ENCODE data around the gene LCT.
A peak's percentile ranks its signal among the peaks of the same experiment; 100 is the strongest.

Gene LCT

GRCh38 chr2:135744760-135745314 lies 92.1 kb downstream of the LCT start:
- Histone ChIP-seq H3K4me3 (replicated peaks; ENCODE audit: low read depth, low read length) (no peak overlapping the region), H3K36me3 (ENCODE audit: control insufficient read depth, insufficient read depth, low read length) (peaks cover 2% of the 10 kb centered on the region; the same call in 1 of the 2 replicates), H3K27me3 (replicated peaks; ENCODE audit: control insufficient read depth, insufficient read depth, low read length) (no peaks in the 10 kb centered on the region)
- TF ChIP-seq CTCF (IDR thresholded peaks at IDR 0.05; ENCODE audit: insufficient read depth, low read length, poor library complexity, severe bottlenecking): peak; percentile 33
- DNase-seq (ENCODE audit: extremely low read depth, insufficient read length): no peak

DNA sequence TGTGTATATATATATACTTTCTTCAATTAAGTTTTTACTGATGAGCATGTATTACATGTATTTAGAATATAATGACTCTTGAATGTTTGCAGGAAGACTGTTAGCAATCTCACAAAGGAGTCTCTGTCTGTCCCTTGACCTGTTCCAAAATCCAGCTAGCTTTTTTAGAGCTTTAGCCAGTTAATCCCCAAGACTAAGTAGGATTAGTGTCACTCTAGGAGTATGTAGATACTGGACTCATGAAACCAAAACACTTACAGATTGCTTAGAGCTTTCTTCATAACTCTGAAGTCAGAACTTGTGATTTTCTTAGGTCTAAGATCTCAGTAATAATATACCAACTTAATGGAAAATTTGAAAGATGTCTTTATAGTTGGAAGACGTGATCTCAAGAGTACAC lies 93.1 kb downstream of the LCT start:
- no peak for TF ChIP-seq CTCF (IDR thresholded peaks at IDR 0.05; ENCODE audit: insufficient read depth, low read length, poor library complexity, severe bottlenecking)
- no peak for DNase-seq (ENCODE audit: extremely low read depth, insufficient read length)
- 0 out of 2 replicates have a peak, but pooled peaks cover 2% of the 10 kb centered on the region for H3K36me3 ChIP-seq (ENCODE audit: control insufficient read depth, insufficient read depth, low read length)
- no peaks in the 10 kb centered on the region for H3K27me3 ChIP-seq (replicated peaks; ENCODE audit: control insufficient read depth, insufficient read depth, low read length)
- H3K4me3 ChIP-seq (replicated peaks; ENCODE audit: low read depth, low read length): peak overlapping the region; percentile 91

DNA sequence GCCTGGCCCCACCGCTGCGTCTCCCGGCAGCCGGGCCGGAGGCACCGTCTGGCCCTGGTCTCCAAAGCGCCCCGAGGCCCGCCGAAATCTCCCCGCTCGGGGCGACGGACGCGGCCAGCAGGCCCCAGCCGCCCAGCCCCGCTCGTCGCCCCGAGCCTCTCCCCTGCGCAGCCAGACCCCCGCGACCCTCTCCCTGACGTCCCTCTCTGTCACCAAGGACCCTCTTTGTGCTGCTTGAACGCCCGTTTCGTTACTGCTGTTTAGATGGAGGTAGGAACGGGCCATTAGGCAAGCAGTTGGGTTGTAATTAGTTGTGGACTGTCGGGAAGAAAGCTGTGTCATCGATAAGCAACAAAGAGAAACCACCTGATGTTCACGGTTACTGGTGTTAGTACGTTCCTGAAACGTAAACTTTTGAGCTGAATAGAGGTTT lies 94.6 kb downstream of the LCT start:
- no peak for TF ChIP-seq CTCF (IDR thresholded peaks at IDR 0.05; ENCODE audit: insufficient read depth, low read length, poor library complexity, severe bottlenecking)
- DNase-seq (ENCODE audit: extremely low read depth, insufficient read length): peak; percentile 74
- Histone ChIP-seq H3K4me3 (replicated peaks; ENCODE audit: low read depth, low read length) (peak overlapping the region; percentile 91), H3K36me3 (ENCODE audit: control insufficient read depth, insufficient read depth, low read length) (no peaks in the 10 kb centered on the region), H3K27me3 (replicated peaks; ENCODE audit: control insufficient read depth, insufficient read depth, low read length) (no peaks in the 10 kb centered on the region)

- Histone ChIP-seq H3K4me3 (replicated peaks; ENCODE audit: low read depth, low read length) (peak within 1 kb of the TSS; percentile 91), H3K27me3 (replicated peaks; ENCODE audit: control insufficient read depth, insufficient read depth, low read length) (no peaks in the 10 kb centered on the region), H3K36me3 (ENCODE audit: control insufficient read depth, insufficient read depth, low read length) (no peaks in the 10 kb centered on the region)
- DNase-seq (ENCODE audit: extremely low read depth, insufficient read length): peak; percentile 100
- TF ChIP-seq CTCF (IDR thresholded peaks at IDR 0.05; ENCODE audit: insufficient read depth, low read length, poor library complexity, severe bottlenecking): peak; percentile 65
Observed at GRCh38 chr2:135741395-135742324, 95.3 kb downstream of the LCT start, which contains the start of gene UBXN4. UBXN4 (plus strand) TSS chr2:135741855; CDS start chr2:135741930, 75 bp downstream.

DNA sequence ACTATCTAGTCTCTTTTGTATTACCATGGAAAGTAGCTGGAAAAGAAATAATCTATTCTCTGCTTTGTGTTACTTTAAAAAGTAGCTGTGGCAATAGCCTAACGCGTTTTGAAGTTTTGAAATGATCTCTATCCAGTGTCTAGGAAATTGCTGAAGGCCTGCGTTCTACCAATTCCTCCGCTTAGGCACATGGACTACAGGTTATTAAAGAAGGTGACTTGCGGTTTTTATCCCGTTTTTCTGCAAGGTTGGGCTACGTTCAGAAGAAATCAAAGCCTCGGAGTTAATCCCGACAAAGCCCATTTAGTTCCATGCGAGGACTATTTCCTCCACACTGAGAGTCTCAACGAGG lies 96.0 kb downstream of the LCT start:
- H3K27me3 ChIP-seq (replicated peaks; ENCODE audit: control insufficient read depth, insufficient read depth, low read length): no peaks in the 10 kb centered on the region
- no peak overlapping the region for H3K4me3 ChIP-seq (replicated peaks; ENCODE audit: low read depth, low read length)
- no peak for TF ChIP-seq CTCF (IDR thresholded peaks at IDR 0.05; ENCODE audit: insufficient read depth, low read length, poor library complexity, severe bottlenecking)
- no peaks in the 10 kb centered on the region for H3K36me3 ChIP-seq (ENCODE audit: control insufficient read depth, insufficient read depth, low read length)
- DNase-seq (ENCODE audit: extremely low read depth, insufficient read length): no peak

All from GM06990 (cell line).